HG03457 (cell line): Measurements from ENCODE around the gene DMPK.

ENCODE experiments used
- ATAC-seq: cut with Tn5 transposase; IDR thresholded peaks from one replicate; pipeline ENCODE4 v1.9.1; 2021; ENCODE audit warnings: moderate number of reproducible peaks; ENCODE audit not compliant: unreplicated experiment

Gene DMPK

DNA sequence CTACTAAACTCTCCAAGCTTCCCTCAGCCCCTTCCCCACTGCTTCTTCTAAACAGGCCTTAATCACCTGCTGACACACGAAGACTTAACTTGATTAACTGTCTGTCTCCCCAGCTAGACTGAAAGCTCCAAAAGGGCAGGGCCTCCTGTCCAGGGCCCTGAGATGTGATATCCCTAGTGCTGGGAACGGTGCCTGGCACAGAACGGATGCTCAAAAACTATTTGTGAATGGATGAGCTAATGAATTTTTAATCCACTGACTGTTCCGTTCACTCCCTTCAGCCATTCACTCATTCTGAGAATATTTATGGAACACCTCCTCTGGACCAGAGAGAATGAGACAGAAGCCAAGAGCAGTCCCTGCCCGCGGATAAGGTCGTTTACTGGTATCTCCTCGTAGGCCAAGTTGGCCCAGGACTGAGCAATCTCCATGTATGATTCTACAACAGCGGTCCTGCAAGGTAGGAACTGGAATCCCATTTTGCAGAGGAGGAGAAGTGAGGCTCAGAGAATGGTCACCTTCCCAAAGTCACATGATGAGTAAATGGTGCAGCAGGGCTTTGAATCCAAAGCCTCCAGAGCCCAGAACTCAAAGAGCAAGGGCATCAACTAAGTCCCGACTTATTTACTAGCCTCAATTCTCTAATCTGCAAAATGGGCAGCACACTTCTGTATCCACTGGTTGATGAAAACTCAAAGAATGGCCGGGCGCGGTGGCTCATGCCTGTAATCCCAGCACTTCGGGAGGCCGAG lies 6.9 kb upstream of the DMPK start:
- ATAC-seq: no peak

DNA sequence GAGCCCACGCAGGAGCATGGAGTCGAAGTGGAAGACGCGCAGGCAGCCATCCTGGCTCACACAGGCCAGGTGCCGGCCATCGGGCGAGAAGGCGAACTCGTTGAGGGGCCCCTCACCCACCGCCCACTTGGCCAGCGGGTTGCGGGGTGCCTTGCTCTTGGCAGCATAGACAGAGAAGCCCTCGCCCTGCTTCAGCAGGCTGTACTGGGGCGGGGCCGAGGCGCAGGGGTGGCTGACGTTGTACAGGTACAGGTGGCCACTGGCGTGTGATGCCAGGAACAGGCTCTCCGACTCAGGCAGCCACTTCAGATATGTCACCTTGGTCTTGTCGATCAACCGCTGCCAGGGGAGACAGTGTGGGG lies 4.2 kb upstream of the DMPK start:
- no peak for ATAC-seq

DNA sequence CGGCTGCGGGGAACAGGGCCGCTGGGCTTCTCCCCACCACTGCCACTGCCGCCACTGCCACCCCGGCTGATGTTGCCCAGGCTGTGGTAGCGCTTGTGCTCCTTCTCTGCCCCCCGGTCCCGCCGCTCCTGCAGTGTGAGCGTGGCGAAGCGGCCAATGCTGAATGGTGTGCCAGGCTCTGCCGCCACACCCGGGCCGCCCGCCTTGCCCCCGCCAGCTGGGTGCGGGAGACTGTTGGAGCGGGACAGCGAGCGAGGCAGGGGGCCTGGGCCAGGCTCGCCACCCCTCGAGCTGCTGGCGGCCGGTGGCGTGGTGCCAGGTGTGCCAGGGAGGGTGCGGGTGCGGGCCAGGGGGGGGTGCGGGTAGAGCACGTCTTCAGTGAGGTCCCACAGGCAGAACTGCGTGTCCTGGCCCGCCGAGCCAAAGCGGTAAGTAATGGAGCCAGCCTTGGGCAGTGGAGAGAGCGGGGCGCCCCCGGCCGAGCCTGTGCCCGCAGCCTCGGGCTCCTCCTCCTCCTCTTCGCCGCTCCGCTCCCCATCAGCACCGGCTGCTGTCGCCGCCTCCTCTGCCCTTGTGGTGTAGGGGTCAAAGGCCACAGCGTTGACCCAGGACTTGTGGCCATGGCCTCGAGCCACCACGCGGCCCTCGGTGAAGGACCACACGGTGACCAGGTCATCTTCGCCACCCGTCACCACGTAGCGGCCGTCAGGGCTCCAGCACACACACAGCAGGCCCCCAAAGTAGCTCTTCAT lies 3.7 kb upstream of the DMPK start:
- no peak for ATAC-seq

DNA sequence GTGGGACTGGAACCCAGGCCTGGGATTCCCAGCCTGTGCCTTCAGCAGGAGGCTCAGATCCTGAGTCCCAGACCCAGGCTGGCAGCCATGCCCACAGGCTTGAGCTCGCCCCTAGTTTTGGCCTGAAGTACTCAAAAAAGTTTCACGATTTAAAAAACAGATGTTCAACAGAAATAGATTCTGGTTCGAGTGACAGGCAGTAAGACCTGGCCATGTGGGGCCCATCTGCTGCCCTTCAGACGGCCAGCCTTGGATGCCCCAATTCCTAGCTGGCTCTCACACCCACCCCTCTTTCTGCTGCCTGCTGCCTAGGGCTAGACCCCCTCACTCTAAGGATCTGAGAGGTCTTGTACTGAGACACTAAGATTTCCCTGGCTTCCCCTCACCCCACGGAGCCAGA lies 2.8 kb upstream of the DMPK start:
- ATAC-seq: no peak

DNA sequence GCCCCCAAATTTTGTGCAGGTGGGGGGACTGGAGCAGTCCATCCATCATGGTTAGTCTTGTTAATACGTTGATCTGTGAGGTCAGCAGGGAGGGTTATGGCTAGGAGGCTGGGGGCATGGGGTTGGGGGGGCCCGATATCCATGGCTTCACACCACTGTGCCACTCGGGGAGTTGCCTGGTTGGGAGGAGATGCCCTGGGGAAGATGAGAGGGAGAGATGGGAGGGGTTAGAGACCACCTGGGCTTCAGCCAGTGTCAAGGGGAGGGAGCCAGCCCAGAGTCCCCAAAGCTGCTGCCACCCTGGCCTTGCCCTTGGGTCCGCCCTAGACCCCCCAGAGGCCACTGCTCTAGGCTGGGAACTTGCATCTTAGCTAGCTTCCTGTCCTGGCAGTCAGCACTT lies 1.8 kb upstream of the DMPK start:
- ATAC-seq: no peak

DNA sequence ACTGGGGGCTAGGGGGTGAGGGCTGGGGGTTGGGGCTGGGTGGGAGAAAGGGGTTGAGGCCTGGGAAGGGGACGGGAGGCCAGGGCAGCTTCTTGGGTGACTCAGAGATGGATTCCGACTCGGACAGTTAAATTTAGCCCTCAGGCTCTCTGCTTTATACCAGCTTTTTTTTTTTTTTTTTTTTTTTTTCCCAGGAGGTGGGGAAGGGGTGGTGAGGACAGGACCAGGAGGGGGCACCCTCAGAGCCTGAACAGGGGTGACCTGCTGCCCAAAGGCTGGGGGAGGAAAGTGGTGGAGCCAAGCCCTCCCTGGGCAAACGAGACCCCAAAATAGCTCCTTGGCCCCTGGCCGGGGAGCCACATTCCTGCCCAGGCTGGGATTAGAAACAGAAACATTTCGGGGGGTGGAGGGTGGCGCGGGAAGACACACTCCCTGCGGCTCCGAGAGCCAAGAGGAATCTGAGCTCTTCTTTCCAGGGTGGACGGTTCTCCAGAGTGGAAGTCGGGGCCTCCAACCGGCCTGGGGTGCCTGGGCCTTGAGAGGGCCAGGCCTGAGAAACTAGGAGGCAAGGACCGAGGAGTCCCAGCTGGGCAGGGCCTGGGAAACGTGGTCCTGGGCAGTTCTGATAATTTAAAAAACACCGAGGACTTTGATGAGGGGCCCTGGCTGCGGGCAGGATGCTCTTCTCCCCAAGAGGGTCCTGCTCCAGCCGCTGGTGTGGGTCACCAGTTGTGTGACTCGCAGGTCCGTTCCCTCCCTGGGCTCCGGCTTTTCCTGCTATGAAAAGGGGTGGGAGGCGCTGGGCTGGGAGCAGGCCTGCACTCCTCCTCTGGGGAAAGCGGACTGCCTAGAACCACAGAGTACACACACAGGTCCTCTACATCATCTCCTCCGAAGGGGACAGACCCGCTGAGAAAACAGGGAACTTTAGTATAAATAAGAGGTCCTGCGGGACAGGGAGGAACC lies 813 bp upstream of the DMPK start:
- ATAC-seq: no peak

DNA sequence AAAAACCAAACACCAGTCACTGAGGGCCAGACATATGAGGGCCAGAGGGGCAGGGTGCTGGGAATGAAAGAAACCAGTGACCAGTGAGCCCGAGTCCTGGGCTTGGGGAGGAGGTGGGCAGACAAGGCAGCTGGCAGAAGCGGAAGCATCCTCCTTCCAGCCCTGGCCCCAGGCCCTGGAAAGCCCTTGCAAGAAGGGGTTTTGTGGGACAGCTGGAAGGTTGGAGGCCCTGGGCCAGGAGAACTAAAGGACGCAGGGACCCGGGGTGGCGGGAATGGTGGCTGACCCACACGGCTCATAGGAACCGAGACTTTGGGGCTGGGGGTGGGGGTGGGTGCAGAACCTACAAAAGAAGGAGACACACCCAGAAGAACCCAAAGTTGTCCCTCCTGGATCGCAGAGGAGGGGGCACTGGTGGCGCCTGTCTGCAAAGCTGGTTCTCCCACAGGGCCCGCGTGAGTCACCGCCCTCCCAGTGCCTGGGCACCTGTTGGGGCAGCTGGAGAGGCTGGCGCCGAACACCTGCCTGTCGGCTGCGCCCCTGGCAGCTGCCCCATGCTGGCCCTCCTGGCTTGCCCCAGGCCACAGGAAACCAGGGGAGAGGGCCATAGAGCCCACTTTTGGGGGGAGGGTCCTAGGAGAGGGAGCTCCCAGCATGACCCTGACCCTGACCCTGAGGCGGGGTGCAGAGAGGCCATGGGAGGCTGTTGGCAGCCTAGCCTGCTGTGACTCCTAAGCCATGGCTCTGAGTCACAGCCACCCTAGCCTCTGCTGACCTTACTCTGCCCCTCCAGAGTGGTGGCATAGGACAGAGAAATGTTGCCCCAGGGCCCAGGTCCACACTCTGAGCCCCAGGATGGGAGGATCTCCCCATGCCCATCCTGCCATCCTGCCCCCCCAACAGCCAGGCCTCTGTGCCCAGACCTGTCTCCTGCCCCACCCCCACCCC lies 802 bp downstream of the DMPK start:
- no peak for ATAC-seq

DNA sequence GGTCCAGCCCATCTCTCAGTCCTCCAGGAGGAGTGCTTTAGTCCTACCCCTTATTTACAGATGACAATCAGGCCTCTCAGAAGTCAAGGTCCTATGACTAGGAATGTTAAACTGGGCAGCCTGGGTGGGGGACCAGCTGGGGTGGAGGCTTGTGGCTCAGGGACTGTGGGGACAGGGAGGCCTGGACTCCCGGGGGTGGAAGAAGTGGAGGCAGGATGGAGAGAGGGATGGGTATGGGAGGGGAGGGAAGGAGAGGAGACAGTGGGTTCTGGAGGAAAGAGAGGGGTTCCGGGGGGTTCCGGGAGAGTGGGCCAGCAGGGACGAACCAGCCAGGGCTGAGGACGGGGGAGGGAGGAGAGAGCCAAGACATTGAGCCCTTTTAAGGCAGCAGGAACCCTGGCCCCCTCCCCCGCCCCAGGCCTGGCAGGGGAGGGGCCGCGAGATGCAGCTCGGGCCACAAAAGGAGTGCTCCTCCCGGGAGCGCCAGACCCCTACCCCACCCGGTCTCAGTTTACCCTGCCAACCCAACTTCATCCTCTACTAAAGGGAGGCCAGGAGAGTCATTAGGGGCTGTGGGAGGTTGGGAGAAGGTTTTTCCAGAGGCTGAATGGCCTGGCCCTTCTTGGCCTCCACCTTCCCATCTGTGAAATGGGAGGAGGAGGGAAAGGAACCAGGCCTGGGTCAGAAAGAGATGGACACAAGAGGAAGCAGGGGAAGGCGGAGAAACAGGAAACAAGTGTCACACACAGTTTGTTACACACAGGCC lies 1.7 kb downstream of the DMPK start:
- ATAC-seq: no peak

DNA sequence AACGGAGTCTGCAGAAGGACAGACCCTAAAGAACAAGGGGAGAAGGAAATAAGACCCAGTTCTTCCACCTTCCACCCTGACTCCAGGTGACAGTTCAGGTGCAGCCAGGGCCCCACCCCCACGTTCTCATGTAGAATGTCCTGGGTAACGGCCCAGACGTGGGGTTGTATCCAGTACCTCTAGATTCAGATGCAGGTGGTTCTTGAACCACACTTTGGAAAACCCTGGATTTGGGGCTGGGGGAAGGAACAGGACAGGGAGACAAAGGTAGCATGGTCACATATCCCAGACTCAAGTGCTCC lies 2.2 kb downstream of the DMPK start:
- no peak for ATAC-seq

DNA sequence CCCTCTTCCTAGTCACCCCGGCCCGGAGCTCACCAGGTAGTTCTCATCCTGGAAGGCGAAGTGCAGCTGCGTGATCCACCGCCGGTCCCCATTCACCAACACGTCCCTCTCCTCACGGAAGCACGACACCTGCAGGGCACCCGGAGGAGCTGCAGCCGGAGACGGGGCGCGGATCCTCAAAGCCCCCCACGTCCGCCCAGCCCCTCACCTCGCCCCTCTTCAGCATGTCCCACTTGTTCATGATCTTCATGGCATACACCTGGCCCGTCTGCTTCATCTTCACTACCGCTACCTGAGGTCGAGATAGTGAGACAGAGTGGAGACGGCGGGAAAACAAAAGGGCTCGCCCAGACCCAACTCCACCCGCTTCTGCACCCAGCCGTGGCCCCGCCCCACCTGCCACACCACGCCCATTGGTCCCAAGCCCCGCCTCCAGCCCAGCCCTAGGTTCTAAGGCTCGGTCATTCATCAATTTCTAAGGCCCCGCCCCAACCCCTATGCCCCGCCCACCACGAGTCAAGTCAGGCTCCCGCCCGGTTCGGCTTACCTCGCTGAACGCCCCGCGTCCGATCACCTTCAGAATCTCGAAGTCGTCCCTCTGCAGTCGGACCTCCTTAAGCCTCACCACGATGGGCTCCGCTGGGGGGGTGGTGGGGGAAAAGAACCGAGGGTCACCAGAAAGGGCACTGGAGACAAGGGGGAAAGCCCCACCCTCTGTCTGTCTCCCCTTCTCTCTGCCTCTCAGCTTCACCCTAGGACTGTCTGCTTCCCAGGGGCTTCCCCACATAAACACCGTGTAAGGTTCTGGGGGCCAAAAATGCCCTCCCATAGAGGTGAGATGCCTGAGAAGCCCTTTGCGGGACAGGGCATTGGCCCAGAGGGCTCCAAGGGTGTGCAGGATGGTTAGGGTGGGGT lies 2.8 kb downstream of the DMPK start:
- ATAC-seq: no peak

DNA sequence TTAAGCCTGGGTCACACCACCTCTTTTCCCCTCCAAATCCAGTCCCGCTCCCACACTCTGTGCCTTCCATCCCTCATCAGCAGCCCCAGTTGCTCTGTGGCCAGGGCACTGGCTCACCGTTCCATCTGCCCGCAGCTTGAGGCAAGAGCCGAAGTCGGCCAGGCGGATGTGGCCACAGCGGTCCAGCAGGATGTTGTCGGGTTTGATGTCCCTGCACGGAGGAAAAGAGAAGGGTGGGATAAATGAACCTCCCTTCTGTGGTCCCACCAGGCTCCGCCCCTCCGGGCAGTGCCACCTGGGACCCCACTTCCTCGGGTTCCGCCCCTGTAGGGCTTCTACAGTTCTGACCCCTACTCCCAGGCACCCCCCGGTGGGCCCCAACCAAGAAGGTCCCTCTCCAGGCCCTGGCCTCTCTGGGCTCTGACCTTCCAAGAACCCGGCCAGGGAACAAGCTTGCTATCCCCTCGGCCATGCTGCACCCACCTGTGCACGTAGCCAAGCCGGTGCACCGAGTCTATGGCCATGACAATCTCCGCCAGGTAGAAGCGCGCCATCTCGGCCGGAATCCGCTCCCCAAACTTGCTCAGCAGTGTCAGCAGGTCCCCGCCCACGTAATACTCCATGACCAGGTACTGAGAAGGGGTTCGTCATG lies 4.2 kb downstream of the DMPK start:
- ATAC-seq: no peak

DNA sequence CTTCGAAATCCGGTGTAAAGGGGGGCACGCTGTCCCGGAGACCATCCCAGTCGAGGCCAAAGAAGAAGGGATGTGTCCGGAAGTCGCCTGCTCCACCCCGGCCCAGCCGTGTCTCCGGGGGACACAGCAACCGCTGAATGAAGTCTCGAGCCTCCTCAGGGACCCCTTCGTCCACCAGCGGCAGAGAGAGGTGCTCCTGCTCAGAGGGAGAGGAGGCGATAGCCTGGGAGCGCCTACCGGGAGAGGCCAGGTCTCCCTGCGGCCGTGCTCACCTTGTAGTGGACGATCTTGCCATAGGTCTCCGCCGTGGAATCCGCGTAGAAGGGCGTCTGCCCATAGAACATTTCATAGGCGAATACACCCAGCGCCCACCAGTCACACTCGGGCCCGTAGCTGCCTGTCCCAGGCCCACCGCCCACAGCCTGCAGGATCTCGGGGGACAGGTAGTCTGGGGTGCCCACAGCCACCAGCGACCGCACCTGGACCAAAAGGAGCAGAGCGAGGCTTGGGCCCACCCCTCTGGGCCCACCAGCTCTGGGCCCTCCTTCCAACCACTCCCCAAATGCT lies 4.8 kb downstream of the DMPK start:
- ATAC-seq: no peak

DNA sequence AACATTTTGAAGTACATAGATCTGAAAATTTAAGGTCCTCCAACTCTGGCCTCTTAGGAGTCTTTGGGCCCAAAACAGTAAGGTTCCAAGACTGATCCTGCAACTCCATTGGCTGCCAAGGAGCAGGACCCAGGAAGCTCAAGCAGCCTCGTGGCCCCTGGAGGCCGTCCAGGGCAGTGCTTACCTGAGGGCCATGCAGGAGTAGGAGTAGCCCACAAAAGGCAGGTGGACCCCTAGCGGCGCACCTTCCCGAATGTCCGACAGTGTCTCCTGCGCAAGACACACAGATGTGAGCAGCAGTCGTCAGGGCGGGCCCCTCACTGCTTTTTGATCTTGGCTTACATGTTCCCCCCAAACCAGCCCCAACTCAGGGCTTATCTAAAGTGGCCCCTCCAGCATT lies 7.5 kb downstream of the DMPK start:
- no peak for ATAC-seq

DNA sequence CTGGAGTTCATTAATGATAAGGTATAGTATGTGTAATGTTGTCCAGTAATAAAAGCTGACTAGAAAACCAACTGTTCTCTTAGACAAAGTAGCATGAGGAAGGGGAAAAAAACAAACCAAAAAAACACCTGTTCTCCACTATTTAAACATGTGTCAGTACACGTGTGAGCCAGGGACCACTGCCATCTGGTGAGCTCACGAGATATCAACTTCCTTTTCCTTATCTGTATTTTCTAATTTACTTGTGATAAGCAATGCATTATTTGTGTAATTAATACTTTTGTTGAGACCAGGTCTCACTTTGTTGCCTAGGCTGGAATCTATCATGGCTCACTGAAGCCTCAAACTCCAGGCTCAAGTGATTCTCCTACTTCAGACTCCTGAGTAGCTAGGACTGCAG lies 8.9 kb downstream of the DMPK start:
- ATAC-seq: no peak

DNA sequence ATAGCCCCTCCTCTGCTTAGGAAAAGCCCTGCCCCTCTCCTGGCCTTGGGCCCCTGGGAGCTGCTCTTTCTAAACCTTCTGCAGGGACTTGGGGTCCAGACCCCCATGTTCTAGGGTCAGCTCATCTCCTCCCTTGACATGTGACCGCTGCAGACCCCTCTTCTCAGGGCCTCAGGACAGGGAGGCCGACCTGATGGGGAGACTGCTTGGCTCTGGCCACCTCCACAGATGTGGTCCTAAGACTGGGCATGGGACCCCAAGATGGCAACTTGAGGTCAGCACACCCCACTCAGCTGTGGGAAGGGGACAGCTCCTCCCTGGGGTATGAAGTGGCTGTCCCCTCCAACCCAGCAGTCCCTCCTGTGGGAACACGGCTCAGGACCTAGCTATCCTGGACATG lies 9.4 kb downstream of the DMPK start:
- no peak for ATAC-seq

DNA sequence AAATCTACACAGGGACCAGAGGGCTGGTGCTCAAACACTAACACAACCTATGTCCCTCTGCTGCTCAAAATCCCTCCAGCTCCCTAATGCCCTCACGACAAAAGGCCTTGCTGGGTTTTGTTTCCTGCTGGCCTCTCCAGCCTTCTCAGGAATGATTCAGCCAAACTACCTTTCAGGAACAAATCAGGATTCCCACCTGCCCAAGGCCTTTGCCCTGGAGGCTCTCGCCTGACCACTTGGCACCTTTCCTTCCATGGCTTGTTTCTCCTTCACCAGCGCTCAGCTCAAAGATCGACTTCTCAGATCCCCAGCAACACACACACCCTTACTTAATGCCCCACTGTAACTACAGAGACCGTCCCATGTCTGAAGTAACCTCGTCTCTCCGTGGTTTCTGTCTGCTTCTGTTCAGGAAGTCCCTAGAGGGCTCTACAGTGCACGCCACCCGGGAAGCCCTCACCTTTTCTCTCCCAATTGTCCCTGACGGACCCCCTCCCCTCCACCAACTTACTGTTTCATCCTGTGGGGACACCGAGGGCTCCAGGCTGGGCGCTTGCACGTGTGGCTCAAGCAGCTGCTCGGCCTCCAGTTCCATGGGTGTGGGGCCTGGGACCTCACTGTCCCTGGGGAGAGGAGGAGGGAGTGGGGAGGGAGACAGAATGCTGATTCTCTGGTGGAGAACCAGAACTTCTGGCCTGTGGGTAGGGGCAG lies 10.0 kb downstream of the DMPK start:
- ATAC-seq: no peak

DNA sequence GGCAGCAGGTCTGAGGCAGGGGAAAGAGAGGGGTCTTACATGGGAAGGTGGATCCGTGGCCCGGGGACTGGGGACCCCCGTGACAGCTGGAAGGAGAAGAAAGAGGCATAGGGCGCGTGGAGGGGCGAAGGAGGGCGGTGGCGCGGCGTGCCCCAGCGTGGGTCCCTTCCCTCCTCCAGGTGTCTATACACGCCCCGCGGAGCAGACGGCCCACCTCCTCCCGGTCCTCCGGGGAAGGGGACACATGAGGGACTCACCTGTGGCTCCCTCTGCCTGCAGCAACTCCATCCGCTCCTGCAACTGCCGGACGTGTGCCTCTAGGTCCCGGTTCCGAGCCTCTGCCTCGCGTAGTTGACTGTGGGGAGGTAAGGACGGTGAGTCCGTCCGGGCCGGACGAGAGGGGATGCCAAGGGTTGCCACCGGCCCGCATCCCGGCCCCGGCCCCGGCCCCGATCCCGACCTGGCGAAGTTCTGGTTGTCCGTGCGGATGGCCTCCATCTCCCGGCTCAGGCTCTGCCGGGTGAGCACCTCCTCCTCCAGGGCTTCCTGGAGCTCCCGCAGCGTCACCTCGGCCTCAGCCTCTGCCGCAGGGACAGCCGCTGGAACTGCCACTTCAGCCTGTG lies 10.9 kb downstream of the DMPK start:
- no peak for ATAC-seq
